Fibroblast of lung (primary cell): Measurements from ENCODE around the gene ZCCHC4. TPM values are rescaled to one million over a fixed set of nuclear protein-coding genes. Genes with fewer than 3 reads are reported as not detected.

Experiments
- DNase-seq, 2 donors: peaks; one replicate each; pipeline versions ENCODE4 v3.0.0 to v3.0.0-alpha.2; 2010; ENCODE audit warnings: low read depth in 2 of 2
- H2AFZ ChIP-seq: 2 replicates; pipeline ENCODE4 v1.5.1; 2012; ENCODE audit warnings: low read length, control low read depth, inconsistent platforms
- H3K27ac ChIP-seq: 2 replicates; pipeline ENCODE4 v1.5.1; 2011; ENCODE audit warnings: low read length, control low read depth; ENCODE audit not compliant: insufficient read depth
- H3K27me3 ChIP-seq: 2 replicates; pipeline ENCODE4 v1.5.1; 2011; ENCODE audit warnings: mild to moderate bottlenecking, low read length; ENCODE audit not compliant: control insufficient read depth, insufficient read depth
- H3K36me3 ChIP-seq: 2 replicates; pipeline ENCODE4 v1.5.1; 2011; ENCODE audit warnings: low read length; ENCODE audit not compliant: control insufficient read depth, insufficient read depth
- H3K4me1 ChIP-seq: 2 replicates; pipeline ENCODE4 v1.5.1; 2011; ENCODE audit warnings: low read length; ENCODE audit not compliant: control insufficient read depth, insufficient read depth; ENCODE audit errors: extremely low read depth
- H3K4me2 ChIP-seq: 2 replicates; pipeline ENCODE4 v1.5.1; 2011; ENCODE audit warnings: low read length, control low read depth; ENCODE audit not compliant: insufficient read depth; ENCODE audit errors: extremely low read depth
- H3K4me3 ChIP-seq, 4 experiments: fragments of 200-600 bp in 1 of 4; sonication (generic) in 1 of 4; replicated peaks in 1 of 4; 2 replicates each; pipeline ENCODE4 v1.5.1; 2011 to 2016; ENCODE audit warnings: low read length in 4 of 4, low read depth in 3 of 4, mild to moderate bottlenecking in 3 of 4, control low read depth in 2 of 4, inconsistent platforms in 1 of 4, mixed read lengths in 1 of 4; ENCODE audit not compliant: insufficient read depth in 1 of 4; ENCODE audit errors: control extremely low read depth in 1 of 4
- H3K79me2 ChIP-seq: 2 replicates; pipeline ENCODE4 v1.5.1; 2012; ENCODE audit warnings: mild to moderate bottlenecking, low read length, inconsistent platforms; ENCODE audit not compliant: control insufficient read depth, insufficient read depth
- H3K9ac ChIP-seq: 2 replicates; pipeline ENCODE4 v1.5.1; 2011; ENCODE audit warnings: mild to moderate bottlenecking, low read length, control low read depth; ENCODE audit not compliant: insufficient read depth
- H3K9me3 ChIP-seq: 2 replicates; pipeline ENCODE4 v1.5.1; 2012; ENCODE audit warnings: low read depth, low read length; ENCODE audit not compliant: control insufficient read depth, insufficient read depth
- H4K20me1 ChIP-seq: 2 replicates; pipeline ENCODE4 v1.5.1; 2011; ENCODE audit warnings: low read length; ENCODE audit not compliant: control insufficient read depth, insufficient read depth; ENCODE audit errors: extremely low read depth
- CTCF ChIP-seq, 2 donors: IDR thresholded peaks in 1 of 2; conservative IDR thresholded peaks in 1 of 2; 1 replicate in 1 of 2; 2 replicates in 1 of 2; pipeline ENCODE4 v1.5.1; 2011 to 2012; ENCODE audit warnings: low read length in 2 of 2, control low read depth in 1 of 2, inconsistent platforms in 1 of 2, low read depth in 1 of 2, mild to moderate bottlenecking in 1 of 2
- EZH2 ChIP-seq: IDR thresholded peaks from 2 replicates; pipeline ENCODE4 v1.5.1; 2012; ENCODE audit warnings: low read length, control low read depth, mild to moderate bottlenecking; ENCODE audit errors: missing control alignments
- polyA plus RNA-seq, 2 donors: library from polyadenylated mRNA; depleted of rRNA in 1 of 2; stranded (reverse) in 1 of 2; unstranded in 1 of 2; fragments of >200 nt; gene quantifications; 2 replicates each; pipeline ENCODE4 v1.2.1, GENCODE V29; 2011 to 2012; ENCODE audit warnings: missing spikeins in 1 of 2
- total RNA-seq: library from RNA; depleted of rRNA; stranded (reverse); fragments of >200 nt; gene quantifications from 2 replicates; pipeline ENCODE4 v1.2.1, GENCODE V29; 2014

ZCCHC4 gene
- total and polyA plus RNA-seq, 2 donors (not counting 1 experiment from before 2014, with no cell fraction given), result 15.5 to 15.6 TPM

- Histone ChIP-seq H3K4me3 (no peak overlapping the region), H3K27ac (no peak overlapping the region), H3K27me3 (no peaks in the 10 kb centered on the region), H3K4me2 (no peak overlapping the region), H3K9ac (no peak overlapping the region), H4K20me1 (no peaks in the 10 kb centered on the region), H3K4me1 (peaks cover 4% of the 10 kb centered on the region), H3K9me3 (no peaks in the 10 kb centered on the region), H2AFZ (no peak overlapping the region), H3K79me2 (peaks cover 26% of the 10 kb centered on the region), H3K36me3 (peaks cover 4% of the 10 kb centered on the region)
- TF ChIP-seq EZH2 (no peak), CTCF (conservative IDR thresholded peaks at IDR 0.05 in 1 of 2, IDR thresholded peaks at IDR 0.05 in 1 of 2; ENCODE audit: low read depth in 1 of 2, low read length in 2 of 2) (no peak)
- DNase-seq, result no peak
These were observed 67.0 kb downstream of the ZCCHC4 start for GRCh38 chr4:25379591-25379990.

GRCh38 chr4:25383647-25384046, 71.1 kb downstream of the ZCCHC4 start:
- peaks cover 11% of the 10 kb centered on the region for H3K79me2 ChIP-seq
- no peak overlapping the region for H3K4me2 ChIP-seq
- H2AFZ ChIP-seq, result no peak overlapping the region
- no peak overlapping the region for H3K4me3 ChIP-seq
- no peaks in the 10 kb centered on the region for H3K9me3 ChIP-seq
- no peaks in the 10 kb centered on the region for H4K20me1 ChIP-seq
- H3K27me3 ChIP-seq, result no peaks in the 10 kb centered on the region
- no peak overlapping the region for H3K27ac ChIP-seq
- H3K36me3 ChIP-seq, result peaks cover 4% of the 10 kb centered on the region
- H3K4me1 ChIP-seq, result no peaks in the 10 kb centered on the region
- H3K9ac ChIP-seq, result no peak overlapping the region
- DNase-seq, result no peak
- no peak for TF ChIP-seq CTCF (conservative IDR thresholded peaks at IDR 0.05 in 1 of 2, IDR thresholded peaks at IDR 0.05 in 1 of 2; ENCODE audit: low read depth in 1 of 2, low read length in 2 of 2)
- no peak for TF ChIP-seq EZH2

GRCh38 chr4:25386926-25387325, 74.4 kb downstream of the ZCCHC4 start:
- H3K4me2 ChIP-seq, result no peak overlapping the region
- no peaks in the 10 kb centered on the region for H3K4me1 ChIP-seq
- no peak overlapping the region for H2AFZ ChIP-seq
- no peak for TF ChIP-seq EZH2
- TF ChIP-seq CTCF (conservative IDR thresholded peaks at IDR 0.05 in 1 of 2, IDR thresholded peaks at IDR 0.05 in 1 of 2; ENCODE audit: low read depth in 1 of 2, low read length in 2 of 2), result no peak
- no peaks in the 10 kb centered on the region for H3K36me3 ChIP-seq
- H3K27me3 ChIP-seq, result no peaks in the 10 kb centered on the region
- H3K9ac ChIP-seq, result no peak overlapping the region
- no peak for DNase-seq
- no peaks in the 10 kb centered on the region for H3K79me2 ChIP-seq
- H3K9me3 ChIP-seq, result no peaks in the 10 kb centered on the region
- no peak overlapping the region for H3K4me3 ChIP-seq
- no peak overlapping the region for H3K27ac ChIP-seq
- H4K20me1 ChIP-seq, result no peaks in the 10 kb centered on the region
